ENCODE measurements around the gene DHCR7.

The DHCR7 gene

GRCh38 chr11:71463331-71464211 is 15.4 kb upstream of the DHCR7 start:
- Histone ChIP-seq H3K9me2 (replicated peaks; ENCODE audit: insufficient read depth, low read length) (no peaks in the 10 kb centered on the region), H4K20me1 (ENCODE audit: low read depth, low read length) (no peaks in the 10 kb centered on the region), H3K36me3 (ENCODE audit: low read length) (peaks cover 7% of the 10 kb centered on the region; the same call in 1 of the 2 replicates), H3K27me3 (ENCODE audit: low read length) (no peaks in the 10 kb centered on the region), H3K4me2 (ENCODE audit: low read depth, low read length, poor library complexity, severe bottlenecking) (no peak overlapping the region), H3K79me2 (ENCODE audit: insufficient read depth, low read length) (no peaks in the 10 kb centered on the region), H3K27ac (ENCODE audit: low read depth, low read length) (no peak overlapping the region), H2AFZ (ENCODE audit: low read depth, low read length, severe bottlenecking) (no peak overlapping the region), H3K9ac (ENCODE audit: low read length) (no peak overlapping the region), H3K9me3 (ENCODE audit: insufficient read depth, low read length) (no peaks in the 10 kb centered on the region), H3F3A (ENCODE audit: insufficient read depth) (no peaks in the 10 kb centered on the region), H3K4me3 (ENCODE audit: insufficient read depth, low read length, poor library complexity, severe bottlenecking) (no peak overlapping the region)
- TF ChIP-seq CTCF (IDR thresholded peaks at IDR 0.05; ENCODE audit: insufficient read depth, low read length, poor library complexity, severe bottlenecking) (no peak), EZH2phosphoT487 (conservative IDR thresholded peaks at IDR 0.05; ENCODE audit: low read length) (no peak)

- Histone ChIP-seq H4K20me1 (ENCODE audit: low read depth, low read length) (no peaks in the 10 kb centered on the region), H3K36me3 (ENCODE audit: low read length) (peaks cover 6% of the 10 kb centered on the region; the same call in 1 of the 2 replicates), H3F3A (ENCODE audit: insufficient read depth) (no peaks in the 10 kb centered on the region), H3K27me3 (ENCODE audit: low read length) (no peaks in the 10 kb centered on the region), H3K27ac (ENCODE audit: low read depth, low read length) (no peak overlapping the region), H3K79me2 (ENCODE audit: insufficient read depth, low read length) (no peaks in the 10 kb centered on the region), H2AFZ (ENCODE audit: low read depth, low read length, severe bottlenecking) (no peak overlapping the region), H3K9me3 (ENCODE audit: insufficient read depth, low read length) (no peaks in the 10 kb centered on the region), H3K9ac (ENCODE audit: low read length) (no peak overlapping the region), H3K9me2 (replicated peaks; ENCODE audit: insufficient read depth, low read length) (no peaks in the 10 kb centered on the region), H3K4me3 (ENCODE audit: insufficient read depth, low read length, poor library complexity, severe bottlenecking) (no peak overlapping the region), H3K4me2 (ENCODE audit: low read depth, low read length, poor library complexity, severe bottlenecking) (no peak overlapping the region)
- TF ChIP-seq CTCF (IDR thresholded peaks at IDR 0.05; ENCODE audit: insufficient read depth, low read length, poor library complexity, severe bottlenecking): no peak
- TF ChIP-seq EZH2phosphoT487 (conservative IDR thresholded peaks at IDR 0.05; ENCODE audit: low read length): no peak
Observed at GRCh38 chr11:71462726-71463125, 14.5 kb upstream of the DHCR7 start.

- Histone ChIP-seq H3K79me2 (ENCODE audit: insufficient read depth, low read length) (no peaks in the 10 kb centered on the region), H3K27me3 (ENCODE audit: low read length) (no peaks in the 10 kb centered on the region), H3K4me3 (ENCODE audit: insufficient read depth, low read length, poor library complexity, severe bottlenecking) (no peak overlapping the region), H3K27ac (ENCODE audit: low read depth, low read length) (no peak overlapping the region), H3K4me2 (ENCODE audit: low read depth, low read length, poor library complexity, severe bottlenecking) (no peak overlapping the region), H3F3A (ENCODE audit: insufficient read depth) (no peaks in the 10 kb centered on the region), H3K9ac (ENCODE audit: low read length) (no peak overlapping the region), H2AFZ (ENCODE audit: low read depth, low read length, severe bottlenecking) (no peak overlapping the region), H3K9me2 (replicated peaks; ENCODE audit: insufficient read depth, low read length) (no peaks in the 10 kb centered on the region), H3K36me3 (ENCODE audit: low read length) (no peaks in the 10 kb centered on the region), H3K9me3 (ENCODE audit: insufficient read depth, low read length) (no peaks in the 10 kb centered on the region), H4K20me1 (ENCODE audit: low read depth, low read length) (no peaks in the 10 kb centered on the region)
- no peak for TF ChIP-seq EZH2phosphoT487 (conservative IDR thresholded peaks at IDR 0.05; ENCODE audit: low read length)
- no peak for TF ChIP-seq CTCF (IDR thresholded peaks at IDR 0.05; ENCODE audit: insufficient read depth, low read length, poor library complexity, severe bottlenecking)
Observed at GRCh38 chr11:71461696-71462095, 13.5 kb upstream of the DHCR7 start.

Measured in SU-DHL-6 (cell line).